ENCODE results near the gene HIVEP3. TPM values are rescaled to one million over a fixed set of nuclear protein-coding genes. Genes with fewer than 3 reads are reported as not detected.

The HIVEP3 gene
- total RNA-seq, 1 experiment from 2014 or later: 1.4 TPM

DNA sequence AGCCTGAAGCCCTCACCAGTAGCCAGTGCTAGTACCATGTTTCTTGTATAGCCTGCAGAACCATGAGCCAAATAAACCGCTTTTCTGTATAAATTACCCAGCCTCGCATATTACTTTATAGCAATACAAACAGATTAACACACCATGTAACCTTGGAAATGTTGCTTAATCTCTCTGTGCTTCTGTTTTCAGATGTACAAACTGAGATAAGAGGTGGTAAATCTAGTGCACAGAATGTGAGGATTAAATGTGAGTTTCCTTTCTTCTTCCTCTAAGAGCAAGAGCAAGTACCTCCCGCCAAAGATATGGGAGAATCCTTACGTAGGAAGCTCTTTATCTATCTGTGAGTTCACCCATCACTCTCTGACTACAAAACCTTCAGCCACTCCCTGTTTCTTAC lies 128.4 kb downstream of the HIVEP3 start:
- H3K27me3 Mint-ChIP-seq (ENCODE audit: low read depth): no peaks in the 10 kb centered on the region; the same call in 1 of the 2 replicates
- H3K27ac Mint-ChIP-seq: no peak overlapping the region
- Histone ChIP-seq H3K4ac (ENCODE audit: low read depth, low read length) (no peak overlapping the region), H3K9ac (ENCODE audit: extremely low read depth, insufficient read length, low read length) (no peak overlapping the region), H3K27me3 (ENCODE audit: insufficient read depth, low read length) (no peaks in the 10 kb centered on the region), H2BK12ac (ENCODE audit: insufficient read length, low read depth, low read length) (no peak overlapping the region), H2BK120ac (ENCODE audit: low read depth, low read length, poor library complexity, severe bottlenecking) (no peak overlapping the region), H4K91ac (ENCODE audit: insufficient read length, low read depth, low read length) (no peak overlapping the region), H2BK15ac (ENCODE audit: low read depth, low read length) (no peak overlapping the region), H3T11ph (ENCODE audit: low read length) (no peak overlapping the region), H2BK5ac (ENCODE audit: insufficient read length, low read length) (no peak overlapping the region), H3K18ac (ENCODE audit: insufficient read length, low read depth, low read length) (no peak overlapping the region), H3K79me1 (ENCODE audit: insufficient read depth, low read depth, low read length, poor library complexity, severe bottlenecking) (no peaks in the 10 kb centered on the region), H2AK5ac (ENCODE audit: insufficient read length, low read length) (no peak overlapping the region), H3K27ac (ENCODE audit: insufficient read length, low read depth, low read length) (no peak overlapping the region), H3K4me1 (ENCODE audit: insufficient read depth, low read length) (no peaks in the 10 kb centered on the region), H3K23me2 (ENCODE audit: insufficient read length, low read depth, low read length, poor library complexity, severe bottlenecking) (no peaks in the 10 kb centered on the region), H4K5ac (ENCODE audit: insufficient read length, low read depth, low read length) (no peak overlapping the region), H4K20me1 (ENCODE audit: control insufficient read depth, insufficient read depth, insufficient read length) (no peaks in the 10 kb centered on the region), H3K4me2 (ENCODE audit: insufficient read depth, insufficient read length, low read length) (no peak overlapping the region), H3K9me3 (ENCODE audit: control insufficient read depth, low read depth, low read length) (no peaks in the 10 kb centered on the region), H3K79me2 (ENCODE audit: insufficient read depth, low read length) (no peaks in the 10 kb centered on the region), H3K56ac (ENCODE audit: insufficient read length, low read depth, low read length) (no peak overlapping the region), H2AFZ (ENCODE audit: low read length) (no peak overlapping the region), H3K14ac (ENCODE audit: insufficient read depth, low read length) (no peak overlapping the region), H4K8ac (replicated peaks; ENCODE audit: insufficient read length, low read depth, low read length) (no peak overlapping the region), H3K23ac (ENCODE audit: insufficient read length, low read depth, low read length) (no peak overlapping the region), H2BK20ac (ENCODE audit: low read depth, low read length, poor library complexity, severe bottlenecking) (no peak overlapping the region)
- no peak for DNase-seq
- no peaks in the 10 kb centered on the region for H3K9me3 Mint-ChIP-seq
- peaks cover 4 to 6% of the 10 kb centered on the region in 2 experiments; a peak in 3 of 4 replicates for H3K4me1 Mint-ChIP-seq
- no peak overlapping the region for H3K4me3 Mint-ChIP-seq
- no CpG with 5 or more reads among the region's 4 CpGs for WGBS (ENCODE audit: extremely low coverage, insufficient read length, low lambda C conversion rate)
- TF ChIP-seq, protein P1, sequence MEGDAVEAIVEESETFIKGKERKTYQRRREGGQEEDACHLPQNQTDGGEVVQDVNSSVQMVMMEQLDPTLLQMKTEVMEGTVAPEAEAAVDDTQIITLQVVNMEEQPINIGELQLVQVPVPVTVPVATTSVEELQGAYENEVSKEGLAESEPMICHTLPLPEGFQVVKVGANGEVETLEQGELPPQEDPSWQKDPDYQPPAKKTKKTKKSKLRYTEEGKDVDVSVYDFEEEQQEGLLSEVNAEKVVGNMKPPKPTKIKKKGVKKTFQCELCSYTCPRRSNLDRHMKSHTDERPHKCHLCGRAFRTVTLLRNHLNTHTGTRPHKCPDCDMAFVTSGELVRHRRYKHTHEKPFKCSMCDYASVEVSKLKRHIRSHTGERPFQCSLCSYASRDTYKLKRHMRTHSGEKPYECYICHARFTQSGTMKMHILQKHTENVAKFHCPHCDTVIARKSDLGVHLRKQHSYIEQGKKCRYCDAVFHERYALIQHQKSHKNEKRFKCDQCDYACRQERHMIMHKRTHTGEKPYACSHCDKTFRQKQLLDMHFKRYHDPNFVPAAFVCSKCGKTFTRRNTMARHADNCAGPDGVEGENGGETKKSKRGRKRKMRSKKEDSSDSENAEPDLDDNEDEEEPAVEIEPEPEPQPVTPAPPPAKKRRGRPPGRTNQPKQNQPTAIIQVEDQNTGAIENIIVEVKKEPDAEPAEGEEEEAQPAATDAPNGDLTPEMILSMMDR (conservative IDR thresholded peaks at IDR 0.05): no peak
- no peaks in the 10 kb centered on the region for H3K36me3 Mint-ChIP-seq (ENCODE audit: insufficient read depth in 1 of 3, low read depth in 3 of 3)

All from H9 (cell line).